Panc1 (cell line): ENCODE results near the gene LETMD1.

ENCODE experiments used
- POLR2AphosphoS5 ChIP-seq: IDR thresholded peaks from 2 replicates; pipeline ENCODE4 v1.6.1; 2012; ENCODE audit warnings: mild to moderate bottlenecking, low read depth, low read length, moderate library complexity
- TF ChIP-seq, protein P1 (sequence below): fragments of 450-650 bp; IDR thresholded peaks from 2 replicates; pipeline ENCODE4 v1.5.1; 2017; ENCODE audit warnings: mild to moderate bottlenecking

DNA sequence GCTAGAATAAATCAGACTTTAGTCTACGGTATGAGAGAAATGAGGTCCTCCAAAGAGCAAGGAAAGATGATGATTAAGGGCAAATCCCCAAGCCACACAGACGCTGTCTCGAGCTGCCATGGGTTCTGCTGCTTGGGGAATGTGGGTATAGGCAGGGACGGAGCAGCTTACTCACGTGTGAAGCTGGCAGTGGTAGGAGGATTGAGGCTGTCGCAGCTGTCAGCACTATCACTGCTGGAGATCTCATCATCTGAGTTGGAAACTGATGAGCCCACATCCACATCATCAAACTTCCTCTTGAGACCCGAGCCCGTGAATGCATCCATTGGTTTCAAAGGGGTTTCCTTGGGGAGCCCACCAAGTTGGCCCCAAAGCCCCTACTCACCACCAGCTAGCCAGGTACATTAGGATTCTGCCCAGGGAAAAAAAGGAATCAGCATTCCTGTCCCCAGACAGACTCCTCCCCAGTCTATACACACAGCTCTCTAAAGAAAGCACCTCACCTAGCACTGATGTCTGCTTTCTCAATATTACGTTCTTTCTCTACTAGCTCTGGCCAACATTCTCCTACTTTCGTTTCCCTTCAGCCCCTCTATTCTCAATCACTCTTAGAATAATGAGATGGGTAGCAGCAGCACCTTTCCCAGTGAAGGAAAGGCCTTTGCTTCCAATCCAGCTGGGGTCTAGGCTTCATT, 28.3 kb downstream of the LETMD1 start:
- TF ChIP-seq, protein P1, sequence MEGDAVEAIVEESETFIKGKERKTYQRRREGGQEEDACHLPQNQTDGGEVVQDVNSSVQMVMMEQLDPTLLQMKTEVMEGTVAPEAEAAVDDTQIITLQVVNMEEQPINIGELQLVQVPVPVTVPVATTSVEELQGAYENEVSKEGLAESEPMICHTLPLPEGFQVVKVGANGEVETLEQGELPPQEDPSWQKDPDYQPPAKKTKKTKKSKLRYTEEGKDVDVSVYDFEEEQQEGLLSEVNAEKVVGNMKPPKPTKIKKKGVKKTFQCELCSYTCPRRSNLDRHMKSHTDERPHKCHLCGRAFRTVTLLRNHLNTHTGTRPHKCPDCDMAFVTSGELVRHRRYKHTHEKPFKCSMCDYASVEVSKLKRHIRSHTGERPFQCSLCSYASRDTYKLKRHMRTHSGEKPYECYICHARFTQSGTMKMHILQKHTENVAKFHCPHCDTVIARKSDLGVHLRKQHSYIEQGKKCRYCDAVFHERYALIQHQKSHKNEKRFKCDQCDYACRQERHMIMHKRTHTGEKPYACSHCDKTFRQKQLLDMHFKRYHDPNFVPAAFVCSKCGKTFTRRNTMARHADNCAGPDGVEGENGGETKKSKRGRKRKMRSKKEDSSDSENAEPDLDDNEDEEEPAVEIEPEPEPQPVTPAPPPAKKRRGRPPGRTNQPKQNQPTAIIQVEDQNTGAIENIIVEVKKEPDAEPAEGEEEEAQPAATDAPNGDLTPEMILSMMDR: no peak
- TF ChIP-seq POLR2AphosphoS5: no peak
